CD14-positive monocyte (primary cell): ENCODE measurements around the gene STK38L. TPM values are rescaled to one million over a fixed set of nuclear protein-coding genes. Genes with fewer than 3 reads are reported as not detected.

Experiments used
- DNase-seq, 3 donors: peaks; one replicate each; pipeline ENCODE4 v3.0.0-alpha.2; 2011 to 2022
- H2AFZ ChIP-seq: 2 replicates; pipeline ENCODE4 v1.6.0; 2012; ENCODE audit warnings: mild to moderate bottlenecking, low read depth, low read length, inconsistent platforms; ENCODE audit not compliant: insufficient read depth, poor library complexity, severe bottlenecking
- H3K27ac ChIP-seq, 2 donors: 1 replicate in 1 of 2; 2 replicates in 1 of 2; pipeline ENCODE4 v1.5.1; 2012 to 2013; ENCODE audit warnings: low read length in 2 of 2, control low read depth in 1 of 2, inconsistent platforms in 1 of 2, low read depth in 1 of 2, mild to moderate bottlenecking in 1 of 2
- H3K27me3 ChIP-seq, 2 donors: one replicate each; pipeline versions ENCODE4 v1.6.0 to v1.6.1; 2011 to 2013; ENCODE audit warnings: low read length in 2 of 2; ENCODE audit not compliant: control insufficient read depth in 2 of 2, insufficient read depth in 2 of 2
- H3K36me3 ChIP-seq, 2 donors: replicated peaks in 1 of 2; 1 replicate in 1 of 2; 2 replicates in 1 of 2; pipeline versions ENCODE4 v1.5.1 to v1.6.1; 2012 to 2013; ENCODE audit warnings: low read length in 2 of 2, control low read depth in 1 of 2, inconsistent platforms in 1 of 2, mild to moderate bottlenecking in 1 of 2; ENCODE audit not compliant: insufficient read depth in 2 of 2, control insufficient read depth in 1 of 2
- H3K4me1 ChIP-seq, 2 donors: 1 replicate in 1 of 2; 2 replicates in 1 of 2; pipeline versions ENCODE4 v1.5.1 to v1.6.1; 2012 to 2013; ENCODE audit warnings: low read length in 2 of 2, control low read depth in 1 of 2, inconsistent platforms in 1 of 2, mild to moderate bottlenecking in 1 of 2, moderate library complexity in 1 of 2; ENCODE audit not compliant: insufficient read depth in 2 of 2, control insufficient read depth in 1 of 2
- H3K4me2 ChIP-seq: replicated peaks from 2 replicates; pipeline ENCODE3; 2012; ENCODE audit warnings: low read length, moderate library complexity, mild to moderate bottlenecking; ENCODE audit not compliant: poor library complexity, severe bottlenecking; ENCODE audit errors: extremely low read depth
- H3K4me3 ChIP-seq, 3 experiments: fragments of 200-600 bp in 1 of 3; sonication (generic) in 1 of 3; replicated peaks in 1 of 3; 1 replicate in 2 of 3; 2 replicates in 1 of 3; pipeline ENCODE4 v1.5.1; 2011 to 2013; ENCODE audit warnings: low read length in 3 of 3, mild to moderate bottlenecking in 3 of 3, control low read depth in 2 of 3, low read depth in 2 of 3, inconsistent platforms in 1 of 3, moderate library complexity in 1 of 3
- H3K79me2 ChIP-seq: 2 replicates; pipeline ENCODE4 v1.6.0; 2012; ENCODE audit warnings: mild to moderate bottlenecking, control low read depth, inconsistent platforms, low read length, moderate library complexity; ENCODE audit not compliant: insufficient read depth
- H3K9ac ChIP-seq: 2 replicates; pipeline ENCODE4 v1.6.0; 2017; ENCODE audit warnings: low read length, mild to moderate bottlenecking; ENCODE audit not compliant: insufficient read depth, poor library complexity, severe bottlenecking
- H3K9me3 ChIP-seq, 2 donors: replicated peaks in 1 of 2; 1 replicate in 1 of 2; 2 replicates in 1 of 2; pipeline versions ENCODE4 v1.5.1 to v1.6.1; 2012 to 2013; ENCODE audit warnings: low read length in 2 of 2, control low read depth in 1 of 2; ENCODE audit not compliant: control insufficient read depth in 1 of 2, insufficient read depth in 1 of 2
- H4K20me1 ChIP-seq: 2 replicates; pipeline ENCODE4 v1.6.0; 2012; ENCODE audit warnings: mild to moderate bottlenecking, low read length, control low read depth, moderate library complexity; ENCODE audit not compliant: insufficient read depth
- H3K27ac Mint-ChIP-seq, 7 donors: one replicate each; pipeline ENCODE4 v1.8.0; 2020; ENCODE audit warnings: mild to moderate bottlenecking in 7 of 7, mixed read lengths in 7 of 7, moderate library complexity in 6 of 7, inconsistent platforms in 2 of 7
- H3K27me3 Mint-ChIP-seq, 3 donors: one replicate each; pipeline ENCODE4 v1.8.0; 2021 to 2022; ENCODE audit warnings: low read depth in 3 of 3, mild to moderate bottlenecking in 3 of 3, mixed read lengths in 3 of 3, moderate library complexity in 3 of 3, inconsistent platforms in 1 of 3
- H3K36me3 Mint-ChIP-seq, 2 donors: one replicate each; pipeline ENCODE4 v1.8.0; 2020; ENCODE audit warnings: mixed read lengths in 2 of 2, inconsistent platforms in 1 of 2, mild to moderate bottlenecking in 1 of 2
- H3K4me1 Mint-ChIP-seq: one replicate; pipeline ENCODE4 v1.8.0; 2020; ENCODE audit warnings: mild to moderate bottlenecking, mixed read lengths
- H3K4me3 Mint-ChIP-seq, 2 donors: one replicate each; pipeline ENCODE4 v1.8.0; 2020; ENCODE audit warnings: mild to moderate bottlenecking in 2 of 2, mixed read lengths in 2 of 2, moderate library complexity in 1 of 2
- H3K9me3 Mint-ChIP-seq, 7 donors: one replicate each; pipeline ENCODE4 v1.8.0; 2020 to 2022; ENCODE audit warnings: mixed read lengths in 7 of 7, mild to moderate bottlenecking in 6 of 7, moderate library complexity in 6 of 7, inconsistent platforms in 2 of 7
- CTCF ChIP-seq: fragments of 200-600 bp; IDR thresholded peaks from one replicate; pipeline ENCODE4 v1.8.0; 2022; ENCODE audit warnings: antibody characterized with exemption, mild to moderate bottlenecking
- WGBS: methylation state at CpG from one replicate; pipeline ENCODE4 v1.1.5; 2013; ENCODE audit warnings: missing lambda C conversion rate; ENCODE audit not compliant: insufficient coverage; 5-methylcytosine and 5-hydroxymethylcytosine counted together
- intact Hi-C, 2 donors: fragments of 100-400 bp; cut with micrococcal nuclease; formaldehyde crosslinking; loops; one replicate each; pipeline versions ENCODE4 v1.15.0 to v1.15.1; 2023
- polyA plus RNA-seq, 3 donors: library from polyadenylated mRNA; depleted of rRNA in 1 of 3; unstranded in 2 of 3; stranded (reverse) in 1 of 3; fragments of 300-500 nt in 2 of 3; fragments of >200 nt in 1 of 3; fragmentation: Illumina TruSeq in 2 of 3; gene quantifications; 1 replicate in 2 of 3; 2 replicates in 1 of 3; pipeline ENCODE4 v1.2.3, GENCODE V29; 2012 to 2021

The STK38L gene
- polyA plus RNA-seq, 3 donors, result 20.0 to 29.5 (median 20.5) TPM

GRCh38 chr12:27316947-27317346 lies 72.9 kb downstream of the STK38L start:
- peaks cover 0 to 1% (median 0%) of the 10 kb centered on the region in 3 donors for H3K27me3 Mint-ChIP-seq
- Histone ChIP-seq H3K9me3 (no peaks in the 10 kb centered on the region), H3K4me3 (no peak overlapping the region), H3K9ac (no peak overlapping the region), H3K27ac (no peak overlapping the region), H3K36me3 (peaks cover 94 to 100% of the 10 kb centered on the region in 2 donors), H3K4me2 (no peak overlapping the region), H3K4me1 (no peaks in the 10 kb centered on the region), H2AFZ (no peak overlapping the region), H3K79me2 (no peaks in the 10 kb centered on the region), H4K20me1 (peaks cover 3% of the 10 kb centered on the region), H3K27me3 (no peaks in the 10 kb centered on the region)
- H3K9me3 Mint-ChIP-seq, result no peaks in the 10 kb centered on the region
- H3K36me3 Mint-ChIP-seq, result peaks cover 70 to 91% of the 10 kb centered on the region in 2 donors
- no peak for DNase-seq
- H3K4me1 Mint-ChIP-seq, result no peaks in the 10 kb centered on the region
- WGBS, result no CpG with 5 or more reads among the region's 1 CpG
- TF ChIP-seq CTCF, result no peak
- no peak overlapping the region for H3K4me3 Mint-ChIP-seq
- no peak overlapping the region for H3K27ac Mint-ChIP-seq
- intact Hi-C loops, result no loop called here

- no peak overlapping the region for H3K4me3 ChIP-seq
- Mint-ChIP-seq H3K27ac (no peak overlapping the region), H3K4me3 (no peak overlapping the region), H3K27me3 (peaks cover 0 to 1% (median 0%) of the 10 kb centered on the region in 3 donors), H3K4me1 (no peaks in the 10 kb centered on the region), H3K9me3 (no peaks in the 10 kb centered on the region), H3K36me3 (peaks cover 68 to 85% of the 10 kb centered on the region in 2 donors)
- H3K79me2 ChIP-seq, result no peaks in the 10 kb centered on the region
- H3K27ac ChIP-seq, result no peak overlapping the region
- WGBS, result no CpG with 5 or more reads among the region's 1 CpG
- H2AFZ ChIP-seq, result no peak overlapping the region
- H3K36me3 ChIP-seq, result peaks cover 90 to 100% of the 10 kb centered on the region in 2 donors
- no peak overlapping the region for H3K4me2 ChIP-seq
- H4K20me1 ChIP-seq, result peaks cover 3% of the 10 kb centered on the region
- no peak for TF ChIP-seq CTCF
- no peak overlapping the region for H3K9ac ChIP-seq
- no peaks in the 10 kb centered on the region for H3K4me1 ChIP-seq
- no peaks in the 10 kb centered on the region for H3K9me3 ChIP-seq
- H3K27me3 ChIP-seq, result no peaks in the 10 kb centered on the region
- intact Hi-C loops, result no loop called here
- no peak for DNase-seq
Observed at GRCh38 chr12:27319409-27319808, 75.3 kb downstream of the STK38L start.
